ENCODE data around the gene RBM33.

DNA sequence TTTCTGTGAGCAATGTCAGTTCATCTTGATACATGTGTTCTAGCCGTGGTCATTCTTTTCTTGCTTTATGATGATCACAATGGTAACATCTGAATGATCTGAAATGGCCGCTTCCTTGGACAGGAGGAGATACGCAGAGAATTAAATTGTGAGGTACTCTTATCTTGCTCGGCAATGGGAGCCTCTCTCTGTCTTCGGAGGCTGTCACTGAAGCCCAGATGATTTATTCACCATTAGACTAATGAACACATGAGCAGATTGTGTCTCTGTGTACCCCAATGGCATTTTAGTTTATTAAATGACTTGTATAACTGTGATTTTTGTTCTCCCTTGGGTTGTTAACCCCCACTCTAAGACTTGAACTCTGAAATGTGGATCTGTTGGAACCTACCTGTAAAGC lies 38.6 kb downstream of the RBM33 start:
- no peak for TF ChIP-seq POLR2A (IDR thresholded peaks at IDR 0.05)
- TF ChIP-seq, protein P1, sequence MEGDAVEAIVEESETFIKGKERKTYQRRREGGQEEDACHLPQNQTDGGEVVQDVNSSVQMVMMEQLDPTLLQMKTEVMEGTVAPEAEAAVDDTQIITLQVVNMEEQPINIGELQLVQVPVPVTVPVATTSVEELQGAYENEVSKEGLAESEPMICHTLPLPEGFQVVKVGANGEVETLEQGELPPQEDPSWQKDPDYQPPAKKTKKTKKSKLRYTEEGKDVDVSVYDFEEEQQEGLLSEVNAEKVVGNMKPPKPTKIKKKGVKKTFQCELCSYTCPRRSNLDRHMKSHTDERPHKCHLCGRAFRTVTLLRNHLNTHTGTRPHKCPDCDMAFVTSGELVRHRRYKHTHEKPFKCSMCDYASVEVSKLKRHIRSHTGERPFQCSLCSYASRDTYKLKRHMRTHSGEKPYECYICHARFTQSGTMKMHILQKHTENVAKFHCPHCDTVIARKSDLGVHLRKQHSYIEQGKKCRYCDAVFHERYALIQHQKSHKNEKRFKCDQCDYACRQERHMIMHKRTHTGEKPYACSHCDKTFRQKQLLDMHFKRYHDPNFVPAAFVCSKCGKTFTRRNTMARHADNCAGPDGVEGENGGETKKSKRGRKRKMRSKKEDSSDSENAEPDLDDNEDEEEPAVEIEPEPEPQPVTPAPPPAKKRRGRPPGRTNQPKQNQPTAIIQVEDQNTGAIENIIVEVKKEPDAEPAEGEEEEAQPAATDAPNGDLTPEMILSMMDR (IDR thresholded peaks at IDR 0.05) = no peak

All from thyroid gland (tissue), 4 donors.